Mucosa of descending colon (tissue), 3 donors: ENCODE data around the gene RASSF5. TPM values are rescaled to one million over a fixed set of nuclear protein-coding genes. Genes with fewer than 3 reads are reported as not detected.

Source experiments
- ATAC-seq: fragments of 200-7000 bp; cut with Tn5 transposase; one replicate; pipeline ENCODE4 v1.9.1; 2020; ENCODE audit warnings: mild to moderate bottlenecking, moderate library complexity
- DNase-seq, 3 donors: peaks; one replicate each; pipeline ENCODE4 v3.0.0-alpha.2; 2020
- H3K36me3 ChIP-seq: fragments of 200-600 bp; one replicate; pipeline ENCODE4 v1.8.0; 2021; ENCODE audit warnings: low read depth, mild to moderate bottlenecking
- H3K4me1 ChIP-seq: fragments of 200-600 bp; one replicate; pipeline ENCODE4 v1.8.0; 2021; ENCODE audit warnings: low read depth, mild to moderate bottlenecking
- H3K4me3 ChIP-seq: fragments of 200-600 bp; one replicate; pipeline ENCODE4 v1.8.0; 2021; ENCODE audit warnings: mild to moderate bottlenecking
- H3K9me3 ChIP-seq: fragments of 200-600 bp; one replicate; pipeline ENCODE4 v1.8.0; 2021; ENCODE audit warnings: mild to moderate bottlenecking
- intact Hi-C, 2 donors: fragments of 100-400 bp; cut with DNase I in 1 of 2; cut with micrococcal nuclease in 1 of 2; formaldehyde crosslinking; loops; one replicate each; pipeline versions ENCODE4 v1.11.0 to v1.11.1; 2022; cut with DNase I, micrococcal nuclease
- total RNA-seq, 3 donors: library from RNA; stranded (reverse); fragmentation: NEBNext Ultra II Directional in 2 of 3; extraction: Animal tissue kit (Norgen Biotek cat#: 25700) in 2 of 3; gene quantifications; one replicate each; pipeline versions ENCODE4 v1.2.1 to v1.2.4, GENCODE V29; 2021 to 2023
- TF ChIP-seq, protein P1 (sequence below): fragments of 200-600 bp; IDR thresholded peaks from one replicate; pipeline ENCODE4 v1.8.0; 2022; ENCODE audit warnings: antibody characterized with exemption, mild to moderate bottlenecking
- donor health status: DM: no; HTN: no; CAD: no; lungs with moderate emphysema.
- donor health status: DM: no; HTN: no; CAD: no.
- donor health status: DM: no; HTN: yes; CAD: no.

Gene RASSF5
- total RNA-seq, 3 donors from 2014 or later = 5.3 to 7.6 (median 5.8) TPM

DNA sequence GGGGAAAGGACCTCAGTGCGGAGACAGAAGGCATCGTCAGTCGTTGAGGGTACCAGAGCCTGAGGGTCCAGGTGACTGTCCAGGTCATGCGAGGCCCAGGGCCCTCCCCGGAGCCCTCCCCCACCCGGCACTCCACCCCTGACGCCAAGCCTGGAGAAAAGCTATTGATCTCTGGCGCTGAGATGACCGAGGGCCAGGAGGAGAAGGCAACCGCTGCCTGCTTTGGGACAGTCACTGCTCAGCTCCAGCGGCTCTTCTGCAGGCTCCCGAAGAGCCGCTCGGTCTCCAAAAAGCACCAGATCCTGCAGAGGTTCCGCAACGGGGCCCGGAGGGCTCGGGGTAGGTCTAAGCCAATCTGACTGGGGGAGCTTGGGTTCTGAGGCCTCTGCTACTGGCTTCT is 10.9 kb downstream of the RASSF5 start:
- TF ChIP-seq, protein P1, sequence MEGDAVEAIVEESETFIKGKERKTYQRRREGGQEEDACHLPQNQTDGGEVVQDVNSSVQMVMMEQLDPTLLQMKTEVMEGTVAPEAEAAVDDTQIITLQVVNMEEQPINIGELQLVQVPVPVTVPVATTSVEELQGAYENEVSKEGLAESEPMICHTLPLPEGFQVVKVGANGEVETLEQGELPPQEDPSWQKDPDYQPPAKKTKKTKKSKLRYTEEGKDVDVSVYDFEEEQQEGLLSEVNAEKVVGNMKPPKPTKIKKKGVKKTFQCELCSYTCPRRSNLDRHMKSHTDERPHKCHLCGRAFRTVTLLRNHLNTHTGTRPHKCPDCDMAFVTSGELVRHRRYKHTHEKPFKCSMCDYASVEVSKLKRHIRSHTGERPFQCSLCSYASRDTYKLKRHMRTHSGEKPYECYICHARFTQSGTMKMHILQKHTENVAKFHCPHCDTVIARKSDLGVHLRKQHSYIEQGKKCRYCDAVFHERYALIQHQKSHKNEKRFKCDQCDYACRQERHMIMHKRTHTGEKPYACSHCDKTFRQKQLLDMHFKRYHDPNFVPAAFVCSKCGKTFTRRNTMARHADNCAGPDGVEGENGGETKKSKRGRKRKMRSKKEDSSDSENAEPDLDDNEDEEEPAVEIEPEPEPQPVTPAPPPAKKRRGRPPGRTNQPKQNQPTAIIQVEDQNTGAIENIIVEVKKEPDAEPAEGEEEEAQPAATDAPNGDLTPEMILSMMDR = no peak
- H3K4me3 ChIP-seq = no peak overlapping the region
- intact Hi-C loops = no loop called here
- no peaks in the 10 kb centered on the region for H3K9me3 ChIP-seq
- H3K36me3 ChIP-seq = no peaks in the 10 kb centered on the region
- no peaks in the 10 kb centered on the region for H3K4me1 ChIP-seq
- ATAC-seq (no peak), DNase-seq (peak in 1 of 3 donors; percentile 19)

GRCh38 chr1:206518743-206519142 is 11.4 kb downstream of the RASSF5 start:
- ATAC-seq = no peak
- peak in 1 of 3 donors; percentile 24 for DNase-seq
- TF ChIP-seq, protein P1 = no peak
- H3K4me3 ChIP-seq = no peak overlapping the region
- H3K9me3 ChIP-seq = no peaks in the 10 kb centered on the region
- no peaks in the 10 kb centered on the region for H3K36me3 ChIP-seq
- H3K4me1 ChIP-seq = no peaks in the 10 kb centered on the region
- intact Hi-C loops = no loop called here

DNA sequence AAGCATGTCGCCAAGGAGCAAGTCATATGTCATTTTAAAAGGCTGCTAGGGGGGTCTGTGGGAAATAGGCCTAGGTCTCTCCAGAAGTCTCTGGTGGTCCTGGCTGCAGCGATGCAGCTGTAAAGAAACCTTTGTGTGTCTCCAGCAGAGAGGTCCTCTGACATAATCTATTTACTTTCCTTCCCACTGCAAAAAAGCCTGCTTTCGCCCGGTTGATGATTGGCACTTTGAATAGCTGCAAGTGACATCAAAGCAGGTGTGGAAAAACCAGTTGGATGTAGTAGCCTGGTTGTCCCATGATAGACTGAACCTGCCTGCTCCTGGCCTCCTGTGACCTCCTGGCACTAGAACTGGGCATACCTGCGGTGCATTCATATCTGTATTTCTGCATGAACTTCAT is 13.8 kb downstream of the RASSF5 start:
- Histone ChIP-seq H3K9me3 (no peaks in the 10 kb centered on the region), H3K4me1 (no peaks in the 10 kb centered on the region), H3K4me3 (no peak overlapping the region), H3K36me3 (no peaks in the 10 kb centered on the region)
- DNase-seq = no peak
- ATAC-seq = peak; percentile 42
- TF ChIP-seq, protein P1 = no peak
- intact Hi-C loops = no loop called here

DNA sequence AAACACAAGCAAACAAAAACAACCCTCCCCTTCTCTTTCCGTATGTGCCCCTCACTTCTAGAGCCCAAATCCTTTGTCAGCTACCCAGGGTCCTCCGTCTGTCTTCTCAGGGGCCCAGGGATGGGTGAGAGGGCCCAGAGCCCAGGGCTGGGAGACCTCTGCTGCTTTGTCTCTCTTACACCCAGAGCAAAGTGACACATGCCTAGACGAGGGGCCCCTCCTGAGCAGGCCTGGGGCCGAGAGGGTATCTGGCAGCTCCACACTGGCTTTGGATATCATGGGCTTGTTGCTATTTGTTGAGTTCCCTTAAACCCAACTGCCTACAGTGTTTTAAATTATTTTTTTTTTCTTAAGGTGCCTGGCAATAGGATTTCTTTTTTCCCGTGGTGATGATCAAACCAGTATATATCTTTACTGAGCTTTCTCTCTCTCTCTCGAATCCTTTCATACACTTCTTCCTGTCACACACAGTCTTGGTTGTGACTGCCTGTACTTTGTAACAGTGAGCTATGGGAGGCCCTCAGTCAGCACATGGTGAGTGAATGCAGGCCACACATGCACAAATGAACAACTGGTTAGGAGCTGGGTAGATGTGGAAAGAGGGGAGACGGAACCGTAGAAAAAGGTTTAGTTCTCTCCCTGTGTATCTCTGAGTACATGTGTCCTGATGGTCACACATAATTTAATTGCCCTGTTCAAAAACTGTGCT is 14.5 kb downstream of the RASSF5 start:
- no peaks in the 10 kb centered on the region for H3K9me3 ChIP-seq
- no peaks in the 10 kb centered on the region for H3K4me1 ChIP-seq
- DNase-seq (no peak), ATAC-seq (no peak)
- TF ChIP-seq, protein P1 = no peak
- intact Hi-C loops = no loop called here
- H3K36me3 ChIP-seq = no peaks in the 10 kb centered on the region
- H3K4me3 ChIP-seq = no peak overlapping the region

DNA sequence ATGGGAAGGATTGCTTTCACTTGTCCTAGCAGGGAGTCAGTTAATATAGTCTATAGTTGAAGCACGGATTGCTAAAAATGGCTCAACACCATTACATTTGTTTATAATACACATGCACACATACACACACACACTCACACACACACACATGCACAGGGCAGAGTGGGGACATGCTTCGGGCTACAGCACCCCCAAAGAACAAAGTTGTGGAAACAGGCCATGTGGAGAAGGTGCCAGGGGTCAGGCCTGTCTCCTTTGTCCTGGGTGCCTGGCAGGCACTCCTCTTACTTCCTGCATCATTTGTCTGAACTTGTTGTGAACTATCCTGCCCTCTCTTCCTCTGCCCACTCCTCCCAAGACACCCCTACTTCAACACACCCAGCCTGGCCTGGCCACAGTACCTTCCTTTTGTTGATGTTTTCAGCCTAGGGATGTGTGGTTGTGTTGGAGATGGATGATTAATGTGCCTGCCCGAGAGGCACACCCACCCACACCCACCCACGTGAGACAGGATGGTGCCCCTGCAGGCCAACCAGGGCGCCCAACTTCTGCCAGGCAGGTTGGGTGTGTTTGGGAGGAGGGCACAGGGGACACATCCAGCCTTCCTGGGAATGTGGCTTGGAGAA is 17.5 kb downstream of the RASSF5 start:
- DNase-seq = no peak
- intact Hi-C loops = no loop called here
- TF ChIP-seq, protein P1 = no peak
- Histone ChIP-seq H3K4me1 (no peaks in the 10 kb centered on the region), H3K36me3 (no peaks in the 10 kb centered on the region), H3K4me3 (no peak overlapping the region), H3K9me3 (no peaks in the 10 kb centered on the region)
- ATAC-seq = peak; percentile 67
